Activated B cell treated with CpG ODN at 0.5 μM for 24 hours (primary cell): ENCODE measurements around the gene SFT2D3. TPM values are rescaled to one million over a fixed set of nuclear protein-coding genes. Genes with fewer than 3 reads are reported as not detected.

ENCODE experiments used
- ATAC-seq: fragments of 200-7000 bp; cut with Tn5 transposase; one replicate; pipeline ENCODE4 v1.10.0; 2021; ENCODE audit warnings: low read depth, mild to moderate bottlenecking, moderate library complexity
- CTCF ChIA-PET: fragments of 350-600 bp; sonication (Branson Sonifier 250); formaldehyde crosslinking; loops from one replicate; lab custom pipeline; 2021; ENCODE audit warnings: antibody characterized with exemption; lab: Charles Lee
- POLR2A ChIA-PET: fragments of 350-600 bp; sonication (Branson Sonifier 250); formaldehyde crosslinking; loops from one replicate; lab custom pipeline; 2021; ENCODE audit warnings: antibody characterized with exemption; lab: Charles Lee
- DNase-seq: peaks from one replicate; pipeline ENCODE4 v3.0.0; 2022
- H3K27ac Mint-ChIP-seq: one replicate; pipeline ENCODE4 v1.8.0; 2020; ENCODE audit warnings: mixed read lengths
- H3K27me3 Mint-ChIP-seq: one replicate; pipeline ENCODE4 v1.8.0; 2021; ENCODE audit warnings: mixed read lengths
- H3K36me3 Mint-ChIP-seq: one replicate; pipeline ENCODE4 v1.8.0; 2021; ENCODE audit warnings: low read depth, mixed read lengths
- H3K4me1 Mint-ChIP-seq: one replicate; pipeline ENCODE4 v1.8.0; 2021; ENCODE audit warnings: mixed read lengths
- H3K4me3 Mint-ChIP-seq: one replicate; pipeline ENCODE4 v1.8.0; 2020; ENCODE audit warnings: mild to moderate bottlenecking, mixed read lengths
- H3K9me3 Mint-ChIP-seq: one replicate; pipeline ENCODE4 v1.8.0; 2020; ENCODE audit warnings: mixed read lengths
- intact Hi-C: fragments of 100-400 bp; cut with micrococcal nuclease; formaldehyde crosslinking; loops from one replicate; pipeline ENCODE4 v1.15.1; 2024
- total RNA-seq: library from RNA; stranded (reverse); gene quantifications from 2 replicates; pipeline ENCODE4 v1.2.3, GENCODE V29; 2022
- TF ChIP-seq, protein P1 (sequence below): fragments of 200-600 bp; IDR thresholded peaks from one replicate; pipeline ENCODE4 v1.8.0; 2022; ENCODE audit warnings: antibody characterized with exemption, mild to moderate bottlenecking

SFT2D3 gene
- total RNA-seq, 1 donor from 2014 or later = 10.1 TPM

GRCh38 chr2:127670957-127671290 is 30.4 kb upstream of the SFT2D3 start:
- DNase-seq = no peak
- intact Hi-C loops = no loop called here
- TF ChIP-seq, protein P1, sequence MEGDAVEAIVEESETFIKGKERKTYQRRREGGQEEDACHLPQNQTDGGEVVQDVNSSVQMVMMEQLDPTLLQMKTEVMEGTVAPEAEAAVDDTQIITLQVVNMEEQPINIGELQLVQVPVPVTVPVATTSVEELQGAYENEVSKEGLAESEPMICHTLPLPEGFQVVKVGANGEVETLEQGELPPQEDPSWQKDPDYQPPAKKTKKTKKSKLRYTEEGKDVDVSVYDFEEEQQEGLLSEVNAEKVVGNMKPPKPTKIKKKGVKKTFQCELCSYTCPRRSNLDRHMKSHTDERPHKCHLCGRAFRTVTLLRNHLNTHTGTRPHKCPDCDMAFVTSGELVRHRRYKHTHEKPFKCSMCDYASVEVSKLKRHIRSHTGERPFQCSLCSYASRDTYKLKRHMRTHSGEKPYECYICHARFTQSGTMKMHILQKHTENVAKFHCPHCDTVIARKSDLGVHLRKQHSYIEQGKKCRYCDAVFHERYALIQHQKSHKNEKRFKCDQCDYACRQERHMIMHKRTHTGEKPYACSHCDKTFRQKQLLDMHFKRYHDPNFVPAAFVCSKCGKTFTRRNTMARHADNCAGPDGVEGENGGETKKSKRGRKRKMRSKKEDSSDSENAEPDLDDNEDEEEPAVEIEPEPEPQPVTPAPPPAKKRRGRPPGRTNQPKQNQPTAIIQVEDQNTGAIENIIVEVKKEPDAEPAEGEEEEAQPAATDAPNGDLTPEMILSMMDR = no peak
- Mint-ChIP-seq H3K9me3 (no peaks in the 10 kb centered on the region), H3K36me3 (no peaks in the 10 kb centered on the region), H3K4me3 (no peak overlapping the region), H3K4me1 (peaks cover 9% of the 10 kb centered on the region), H3K27ac (no peak overlapping the region), H3K27me3 (peaks cover 45% of the 10 kb centered on the region)
- ATAC-seq = no peak
- POLR2A ChIA-PET = interaction anchor here (0.7 kb wide), 1 partner anchor 135 kb away, joined by 3 read pairs; no protein-coding TSS in a partner anchor
- CTCF ChIA-PET = no interaction called here

- POLR2A ChIA-PET = no interaction called here
- Mint-ChIP-seq H3K4me1 (peaks cover 11% of the 10 kb centered on the region), H3K36me3 (no peaks in the 10 kb centered on the region), H3K9me3 (no peaks in the 10 kb centered on the region), H3K4me3 (no peak overlapping the region), H3K27ac (no peak overlapping the region), H3K27me3 (peaks cover 44% of the 10 kb centered on the region)
- intact Hi-C loops = no loop called here
- DNase-seq (no peak), ATAC-seq (no peak)
- CTCF ChIA-PET = no interaction called here
- TF ChIP-seq, protein P1 = no peak
Measured at GRCh38 chr2:127671557-127672302, 29.6 kb upstream of the SFT2D3 start.

GRCh38 chr2:127672341-127673224 is 28.7 kb upstream of the SFT2D3 start:
- Mint-ChIP-seq H3K27ac (no peak overlapping the region), H3K4me1 (peaks cover 11% of the 10 kb centered on the region), H3K9me3 (no peaks in the 10 kb centered on the region), H3K36me3 (no peaks in the 10 kb centered on the region), H3K4me3 (no peak overlapping the region), H3K27me3 (peaks cover 46% of the 10 kb centered on the region)
- ATAC-seq (no peak), DNase-seq (no peak)
- ChIA-PET CTCF (interaction anchor here (1.0 kb wide), 1 partner anchor 22 kb away, joined by 3 read pairs; no protein-coding TSS in a partner anchor), POLR2A (no interaction called here)
- TF ChIP-seq, protein P1 = no peak
- intact Hi-C loops = no loop called here

GRCh38 chr2:127673291-127674069 is 27.8 kb upstream of the SFT2D3 start:
- no peaks in the 10 kb centered on the region for H3K9me3 Mint-ChIP-seq
- peaks cover 50% of the 10 kb centered on the region for H3K27me3 Mint-ChIP-seq
- no peak for ATAC-seq
- intact Hi-C loops = no loop called here
- TF ChIP-seq, protein P1 = no peak
- ChIA-PET POLR2A (no interaction called here), CTCF (interaction anchor here (1.0 kb wide), 1 partner anchor 23 kb away, joined by 3 read pairs; no protein-coding TSS in a partner anchor)
- no peak for DNase-seq
- peaks cover 11% of the 10 kb centered on the region for H3K4me1 Mint-ChIP-seq
- no peak overlapping the region for H3K27ac Mint-ChIP-seq
- peak overlapping the region; percentile 81 for H3K4me3 Mint-ChIP-seq
- H3K36me3 Mint-ChIP-seq = no peaks in the 10 kb centered on the region
